DND-41 (cell line): ENCODE measurements around the gene MYL2.
"Not testable (repeated sequence)": the region's sequence is repeated elsewhere in the genome, so short reads cannot be mapped to it uniquely, and the experiment has no call there.

Experiments used
- EZH2 ChIP-seq: IDR thresholded peaks from 3 replicates; pipeline ENCODE4 v1.6.1; 2012; ENCODE audit warnings: borderline replicate concordance, low read depth, mild to moderate bottlenecking, moderate library complexity, low read length, inconsistent platforms; ENCODE audit not compliant: severe bottlenecking
- TF ChIP-seq, protein P1 (sequence below): IDR thresholded peaks from 2 replicates; pipeline ENCODE4 v1.5.1; 2012; ENCODE audit warnings: borderline replicate concordance, low read length, moderate library complexity, mild to moderate bottlenecking; ENCODE audit not compliant: poor library complexity, severe bottlenecking; ENCODE audit errors: extremely low read depth

DNA sequence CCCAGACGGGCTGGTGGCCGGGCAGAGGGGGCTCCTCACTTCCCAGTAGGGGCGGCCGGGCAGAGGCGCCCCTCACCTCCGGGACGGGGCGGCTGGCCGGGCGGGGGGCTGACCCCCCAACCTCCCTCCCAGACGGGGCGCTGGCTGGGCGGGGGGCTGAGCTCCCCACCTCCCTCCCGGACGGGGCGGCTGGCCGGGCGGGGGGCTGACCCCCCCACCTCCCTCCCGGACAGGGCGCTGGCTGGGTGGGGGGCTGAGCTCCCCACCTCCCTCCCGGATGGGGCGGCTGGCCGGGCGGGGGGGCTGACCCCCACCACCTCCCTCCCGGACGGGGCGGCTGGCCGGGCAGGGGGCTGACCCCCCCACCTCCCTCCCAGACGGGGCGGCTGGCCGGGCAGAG lies 30.1 kb upstream of the MYL2 start:
- TF ChIP-seq, protein P1, sequence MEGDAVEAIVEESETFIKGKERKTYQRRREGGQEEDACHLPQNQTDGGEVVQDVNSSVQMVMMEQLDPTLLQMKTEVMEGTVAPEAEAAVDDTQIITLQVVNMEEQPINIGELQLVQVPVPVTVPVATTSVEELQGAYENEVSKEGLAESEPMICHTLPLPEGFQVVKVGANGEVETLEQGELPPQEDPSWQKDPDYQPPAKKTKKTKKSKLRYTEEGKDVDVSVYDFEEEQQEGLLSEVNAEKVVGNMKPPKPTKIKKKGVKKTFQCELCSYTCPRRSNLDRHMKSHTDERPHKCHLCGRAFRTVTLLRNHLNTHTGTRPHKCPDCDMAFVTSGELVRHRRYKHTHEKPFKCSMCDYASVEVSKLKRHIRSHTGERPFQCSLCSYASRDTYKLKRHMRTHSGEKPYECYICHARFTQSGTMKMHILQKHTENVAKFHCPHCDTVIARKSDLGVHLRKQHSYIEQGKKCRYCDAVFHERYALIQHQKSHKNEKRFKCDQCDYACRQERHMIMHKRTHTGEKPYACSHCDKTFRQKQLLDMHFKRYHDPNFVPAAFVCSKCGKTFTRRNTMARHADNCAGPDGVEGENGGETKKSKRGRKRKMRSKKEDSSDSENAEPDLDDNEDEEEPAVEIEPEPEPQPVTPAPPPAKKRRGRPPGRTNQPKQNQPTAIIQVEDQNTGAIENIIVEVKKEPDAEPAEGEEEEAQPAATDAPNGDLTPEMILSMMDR, result not testable (repeated sequence)
- not testable (repeated sequence) for TF ChIP-seq EZH2
